Keratinocyte (primary cell): ENCODE data around the gene EFCAB12. TPM values are rescaled to one million over a fixed set of nuclear protein-coding genes. Genes with fewer than 3 reads are reported as not detected.

Experiments used
- DNase-seq: peaks from one replicate; pipeline ENCODE4 v3.0.0-alpha.2; 2011; ENCODE audit warnings: low read depth, missing footprints, low spot score
- FAIRE-seq: peaks from 2 replicates; lab custom pipeline; 2011; peaks lifted over from hg19 to GRCh38; lab: Jason Lieb, UNC
- H2AFZ ChIP-seq: 2 replicates; pipeline ENCODE4 v1.6.0; 2012; ENCODE audit warnings: low read length, control low read depth, inconsistent platforms; ENCODE audit not compliant: control insufficient read depth
- H3K27ac ChIP-seq: 2 replicates; pipeline ENCODE4 v1.5.1; 2011; ENCODE audit warnings: low read length; ENCODE audit not compliant: control insufficient read depth, insufficient read depth
- H3K27me3 ChIP-seq: 3 replicates; pipeline ENCODE4 v1.6.0; 2011; ENCODE audit warnings: low read length; ENCODE audit not compliant: control insufficient read depth, insufficient read depth; ENCODE audit errors: extremely low read depth
- H3K36me3 ChIP-seq, 2 experiments: 2 replicates in 1 of 2; 3 replicates in 1 of 2; pipeline ENCODE4 v1.5.1; 2011; ENCODE audit warnings: low read length in 2 of 2, mild to moderate bottlenecking in 1 of 2; ENCODE audit not compliant: control insufficient read depth in 2 of 2, insufficient read depth in 2 of 2; ENCODE audit errors: extremely low read depth in 1 of 2
- H3K4me1 ChIP-seq: 3 replicates; pipeline ENCODE4 v1.5.1; 2011; ENCODE audit warnings: low read length; ENCODE audit not compliant: control insufficient read depth, insufficient read depth; ENCODE audit errors: extremely low read depth
- H3K4me2 ChIP-seq: 3 replicates; pipeline ENCODE4 v1.6.0; 2011; ENCODE audit warnings: low read depth, low read length; ENCODE audit not compliant: control insufficient read depth, insufficient read depth; ENCODE audit errors: extremely low read depth
- H3K4me3 ChIP-seq, 3 experiments: fragments of 200-600 bp in 1 of 3; sonication (generic) in 1 of 3; 2 replicates in 2 of 3; 3 replicates in 1 of 3; pipeline ENCODE4 v1.5.1; 2011 to 2016; ENCODE audit warnings: low read length in 3 of 3, mild to moderate bottlenecking in 3 of 3, control low read depth in 2 of 3, inconsistent platforms in 1 of 3, low read depth in 1 of 3, mixed read lengths in 1 of 3, mixed run types in 1 of 3, moderate library complexity in 1 of 3; ENCODE audit not compliant: control insufficient read depth in 2 of 3, insufficient read depth in 2 of 3; ENCODE audit errors: extremely low read depth in 1 of 3
- H3K79me2 ChIP-seq: 2 replicates; pipeline ENCODE4 v1.6.0; 2012; ENCODE audit warnings: low read length; ENCODE audit not compliant: control insufficient read depth, insufficient read depth
- H3K9ac ChIP-seq: 3 replicates; pipeline ENCODE4 v1.6.0; 2011; ENCODE audit warnings: low read length; ENCODE audit not compliant: control insufficient read depth, insufficient read depth; ENCODE audit errors: extremely low read depth
- H3K9me1 ChIP-seq: 3 replicates; pipeline ENCODE4 v1.6.0; 2011; ENCODE audit warnings: low read length; ENCODE audit not compliant: control insufficient read depth, insufficient read depth; ENCODE audit errors: extremely low read depth
- H3K9me3 ChIP-seq: 2 replicates; pipeline ENCODE4 v1.5.1; 2012; ENCODE audit warnings: low read depth, low read length; ENCODE audit not compliant: control insufficient read depth
- H4K20me1 ChIP-seq: 3 replicates; pipeline ENCODE4 v1.6.0; 2011; ENCODE audit warnings: low read length; ENCODE audit not compliant: control insufficient read depth, insufficient read depth; ENCODE audit errors: extremely low read depth
- CTCF ChIP-seq, 3 experiments: IDR thresholded peaks in 1 of 3; conservative IDR thresholded peaks in 1 of 3; optimal IDR thresholded peaks in 1 of 3; 2 replicates in 2 of 3; 3 replicates in 1 of 3; pipeline versions ENCODE3 to v1.5.1; 2011; ENCODE audit warnings: low read length in 3 of 3, mild to moderate bottlenecking in 3 of 3, moderate library complexity in 2 of 3, control low read depth in 1 of 3, inconsistent platforms in 1 of 3; ENCODE audit not compliant: insufficient read depth in 2 of 3; ENCODE audit errors: extremely low read depth in 1 of 3
- EZH2 ChIP-seq: IDR thresholded peaks from one replicate; pipeline ENCODE4 v1.6.1; 2012; ENCODE audit warnings: inconsistent platforms, mild to moderate bottlenecking, low read length, moderate library complexity
- dilution Hi-C: fragments of 300-500 bp; cut with MboI; formaldehyde crosslinking; loops from one replicate; pipeline ENCODE4 v1.7.0; 2020; ENCODE audit warnings: low sequenced_read_pairs; ENCODE audit not compliant: extremely low pct_ligation_motif_present
- polyA plus RNA-seq, 5 experiments: library from polyadenylated mRNA; depleted of rRNA in 3 of 5; stranded (reverse) in 3 of 5; stranded (forward) in 1 of 5; unstranded in 1 of 5; fragments of >200 nt; gene quantifications; 1 replicate in 1 of 5; 2 replicates in 3 of 5; 3 replicates in 1 of 5; pipeline versions ENCODE4 v1.2.1 to v1.2.3, GENCODE V29; 2011 to 2012; ENCODE audit warnings: missing spikeins in 2 of 5, low read depth in 1 of 5, low replicate concordance in 1 of 5

The EFCAB12 gene
- polyA plus RNA-seq, 1 donor (not counting 4 experiments of a cell fraction or from before 2014, with no cell fraction given): 0.34 TPM

GRCh38 chr3:129462361-129462968 lies 34.0 kb upstream of the EFCAB12 start:
- H3K9me3 ChIP-seq: no peaks in the 10 kb centered on the region
- H3K27me3 ChIP-seq: no peaks in the 10 kb centered on the region
- no peak overlapping the region for H2AFZ ChIP-seq
- peaks cover 0 to 3% of the 10 kb centered on the region in 2 experiments for H3K36me3 ChIP-seq
- dilution Hi-C loops: no loop called here
- no peaks in the 10 kb centered on the region for H3K9me1 ChIP-seq
- TF ChIP-seq EZH2 (no peak), CTCF (optimal IDR thresholded peaks at IDR 0.05 in 1 of 3, IDR thresholded peaks at IDR 0.05 in 1 of 3, conservative IDR thresholded peaks at IDR 0.05 in 1 of 3; ENCODE audit: extremely low read depth in 1 of 3, insufficient read depth in 2 of 3, low read length in 3 of 3) (no peak)
- FAIRE-seq (no peak), DNase-seq (no peak)
- H3K9ac ChIP-seq: no peak overlapping the region
- no peak overlapping the region for H3K4me3 ChIP-seq
- no peaks in the 10 kb centered on the region for H3K4me1 ChIP-seq
- H3K4me2 ChIP-seq: no peak overlapping the region
- H3K27ac ChIP-seq: no peak overlapping the region
- H3K79me2 ChIP-seq: no peaks in the 10 kb centered on the region
- H4K20me1 ChIP-seq: no peaks in the 10 kb centered on the region

GRCh38 chr3:129461461-129462146 lies 33.2 kb upstream of the EFCAB12 start:
- H3K9me3 ChIP-seq: no peaks in the 10 kb centered on the region
- H3K27ac ChIP-seq: no peak overlapping the region
- DNase-seq (no peak), FAIRE-seq (no peak)
- TF ChIP-seq CTCF (optimal IDR thresholded peaks at IDR 0.05 in 1 of 3, IDR thresholded peaks at IDR 0.05 in 1 of 3, conservative IDR thresholded peaks at IDR 0.05 in 1 of 3; ENCODE audit: extremely low read depth in 1 of 3, insufficient read depth in 2 of 3, low read length in 3 of 3): no peak
- no peak for TF ChIP-seq EZH2
- H3K79me2 ChIP-seq: no peaks in the 10 kb centered on the region
- H4K20me1 ChIP-seq: no peaks in the 10 kb centered on the region
- H2AFZ ChIP-seq: no peak overlapping the region
- H3K4me2 ChIP-seq: no peak overlapping the region
- no peak overlapping the region for H3K4me3 ChIP-seq
- H3K36me3 ChIP-seq: peaks cover 0 to 3% of the 10 kb centered on the region in 2 experiments
- H3K27me3 ChIP-seq: no peaks in the 10 kb centered on the region
- H3K4me1 ChIP-seq: no peaks in the 10 kb centered on the region
- H3K9ac ChIP-seq: no peak overlapping the region
- dilution Hi-C loops: no loop called here
- H3K9me1 ChIP-seq: no peaks in the 10 kb centered on the region
